WTC11 (cell line): ENCODE data around the gene ZDHHC24. TPM values are rescaled to one million over a fixed set of nuclear protein-coding genes. Genes with fewer than 3 reads are reported as not detected.

ENCODE experiments used
- ATAC-seq: fragments of 200-7000 bp; cut with Tn5 transposase; 2 replicates; pipeline ENCODE4 v1.10.0; 2021; ENCODE audit warnings: mild to moderate bottlenecking, moderate library complexity
- CTCF ChIA-PET: fragments of 300-600 bp; sonication (Branson Sonifier 250); formaldehyde crosslinking; loops from one replicate; lab custom pipeline; 2021; ENCODE audit warnings: antibody characterized with exemption; lab: Charles Lee
- POLR2A ChIA-PET: fragments of 350-600 bp; sonication (Branson Sonifier 250); formaldehyde crosslinking; loops from one replicate; lab custom pipeline; 2021; ENCODE audit warnings: antibody characterized with exemption; lab: Charles Lee
- DNase-seq: peaks from one replicate; pipeline ENCODE4 v3.0.0; 2021; ENCODE audit warnings: low spot score
- H3K27ac Mint-ChIP-seq: 2 replicates; pipeline ENCODE4 v1.8.0; 2021; ENCODE audit warnings: mixed read lengths
- H3K27me3 Mint-ChIP-seq: 2 replicates; pipeline ENCODE4 v1.8.0; 2021; ENCODE audit warnings: low read depth, mild to moderate bottlenecking, moderate library complexity, mixed read lengths
- H3K36me3 Mint-ChIP-seq: 2 replicates; pipeline ENCODE4 v1.8.0; 2021; ENCODE audit warnings: mixed read lengths
- H3K4me1 Mint-ChIP-seq: 2 replicates; pipeline ENCODE4 v1.8.0; 2022; ENCODE audit warnings: mixed read lengths
- H3K4me3 Mint-ChIP-seq: 2 replicates; pipeline ENCODE4 v1.8.0; 2021; ENCODE audit warnings: mild to moderate bottlenecking, moderate library complexity, mixed read lengths
- H3K9me3 Mint-ChIP-seq: 2 replicates; pipeline ENCODE4 v1.8.0; 2021; ENCODE audit warnings: mixed read lengths
- AFF4 ChIP-seq: sonication (generic); formaldehyde crosslinking; IDR thresholded peaks from 2 replicates; pipeline ENCODE4 v1.8.1; 2023; ENCODE audit warnings: mild to moderate bottlenecking, missing genetic modification reagents, borderline replicate concordance
- CBFB ChIP-seq: sonication (generic); formaldehyde crosslinking; IDR thresholded peaks from 2 replicates; pipeline ENCODE4 v1.8.1; 2022; ENCODE audit warnings: mild to moderate bottlenecking, low read depth, missing genetic modification reagents
- CTCF ChIP-seq: fragments of 200-600 bp; IDR thresholded peaks from 2 replicates; pipeline ENCODE4 v1.8.0; 2022; ENCODE audit warnings: antibody characterized with exemption
- ERG ChIP-seq: fragments of 250-450 bp; sonication (Bioruptor Pico); IDR thresholded peaks from 2 replicates; pipeline ENCODE4 v1.8.0; 2021; ENCODE audit warnings: mild to moderate bottlenecking
- ETV6 ChIP-seq: sonication (generic); formaldehyde crosslinking; IDR thresholded peaks from 2 replicates; pipeline ENCODE4 v1.8.1; 2022; ENCODE audit warnings: mild to moderate bottlenecking, missing genetic modification reagents
- FOXP1 ChIP-seq: sonication (generic); formaldehyde crosslinking; IDR thresholded peaks from 2 replicates; pipeline ENCODE4 v1.8.0; 2022; ENCODE audit warnings: missing genetic modification reagents, mild to moderate bottlenecking, moderate library complexity, borderline replicate concordance
- GTF2I ChIP-seq: fragments of 250-450 bp; sonication (Bioruptor Pico); conservative IDR thresholded peaks from 2 replicates; pipeline ENCODE4 v1.4.0; 2021; ENCODE audit warnings: mild to moderate bottlenecking
- JUN ChIP-seq: sonication (generic); formaldehyde crosslinking; IDR thresholded peaks from 2 replicates; pipeline ENCODE4 v1.8.0; 2023; ENCODE audit warnings: mild to moderate bottlenecking, missing genetic modification reagents
- KAT7 ChIP-seq: sonication (generic); formaldehyde crosslinking; IDR thresholded peaks from 2 replicates; pipeline ENCODE4 v1.8.1; 2023; ENCODE audit warnings: missing genetic modification reagents, mild to moderate bottlenecking, borderline replicate concordance
- MAX ChIP-seq: sonication (generic); formaldehyde crosslinking; IDR thresholded peaks from 2 replicates; pipeline ENCODE4 v1.8.0; 2022; ENCODE audit warnings: mild to moderate bottlenecking, missing genetic modification reagents
- OVOL2 ChIP-seq: fragments of 250-450 bp; sonication (Bioruptor Pico); IDR thresholded peaks from 2 replicates; pipeline ENCODE4 v1.9.0; 2021; ENCODE audit warnings: mild to moderate bottlenecking, borderline replicate concordance
- SMAD3 ChIP-seq: sonication (generic); formaldehyde crosslinking; IDR thresholded peaks from 2 replicates; pipeline ENCODE4 v1.8.0; 2022; ENCODE audit warnings: missing genetic modification reagents, mild to moderate bottlenecking, borderline replicate concordance
- SMAD4 ChIP-seq: sonication (generic); formaldehyde crosslinking; IDR thresholded peaks from 2 replicates; pipeline ENCODE4 v1.8.0; 2022; ENCODE audit warnings: mild to moderate bottlenecking, missing genetic modification reagents
- ZNF281 ChIP-seq: sonication (generic); formaldehyde crosslinking; IDR thresholded peaks from 2 replicates; pipeline ENCODE4 v1.8.0; 2023; ENCODE audit warnings: mild to moderate bottlenecking, missing genetic modification reagents
- total RNA-seq: library from RNA; stranded (reverse); gene quantifications from 3 replicates; pipeline ENCODE4 v1.2.3, GENCODE V29; 2021
- TF ChIP-seq, protein P1 (sequence below): sonication (generic); formaldehyde crosslinking; IDR thresholded peaks from 2 replicates; pipeline ENCODE4 v1.8.0; 2022; ENCODE audit warnings: mild to moderate bottlenecking, missing genetic modification reagents
- TF ChIP-seq, protein P2 (sequence below): sonication (generic); formaldehyde crosslinking; IDR thresholded peaks from 2 replicates; pipeline ENCODE4 v1.8.1; 2023; ENCODE audit warnings: mild to moderate bottlenecking, missing genetic modification reagents, moderate library complexity
- TF ChIP-seq, protein P3 (sequence below): sonication (generic); formaldehyde crosslinking; IDR thresholded peaks from 2 replicates; pipeline ENCODE4 v1.8.1; 2022; ENCODE audit warnings: missing genetic modification reagents, borderline replicate concordance
- TF ChIP-seq, protein P4 (sequence below): sonication (generic); formaldehyde crosslinking; IDR thresholded peaks from 2 replicates; pipeline ENCODE4 v1.8.1; 2022; ENCODE audit warnings: mild to moderate bottlenecking, moderate library complexity, missing genetic modification reagents
- TF ChIP-seq, protein P5 (sequence below): sonication (generic); formaldehyde crosslinking; IDR thresholded peaks from 2 replicates; pipeline ENCODE4 v1.8.0; 2022; ENCODE audit warnings: mild to moderate bottlenecking, missing genetic modification reagents

ZDHHC24 gene
- total RNA-seq, 1 experiment from 2014 or later = 14.8 TPM

DNA sequence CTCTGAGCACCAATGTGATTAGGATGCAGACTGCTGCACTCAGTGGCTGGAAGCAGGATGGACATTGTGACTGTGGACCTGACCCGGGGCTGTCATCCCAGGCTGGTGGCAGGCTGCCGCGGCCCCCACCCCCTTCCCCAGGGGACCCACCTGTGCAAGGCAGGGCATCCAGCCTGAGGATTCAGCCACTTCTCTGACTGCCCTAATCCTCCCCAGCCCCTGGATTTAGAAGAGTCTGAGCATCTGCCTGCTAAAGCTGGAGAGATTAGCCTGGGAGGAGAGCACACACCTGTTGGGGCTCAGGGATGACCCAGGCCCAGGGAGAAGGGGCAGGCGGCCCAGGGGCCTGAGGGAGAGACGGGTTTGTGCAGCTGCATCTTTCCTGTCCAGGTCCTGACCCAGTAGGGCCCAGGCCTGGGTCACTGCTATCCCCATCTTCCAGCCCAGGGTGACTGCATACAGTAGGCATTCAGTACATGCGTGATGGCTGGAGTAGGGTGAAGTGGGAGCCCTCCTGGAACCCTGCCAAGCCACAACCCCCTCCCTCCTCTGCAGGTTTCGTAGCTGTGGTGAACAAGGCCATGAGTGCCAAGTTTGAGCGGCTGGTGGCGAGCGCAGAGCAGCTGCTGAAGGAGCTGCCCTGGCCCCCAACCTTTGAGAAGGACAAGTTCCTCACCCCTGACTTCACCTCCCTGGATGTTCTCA is 53.5 kb downstream of the ZDHHC24 start:
- Mint-ChIP-seq H3K9me3 (no peaks in the 10 kb centered on the region), H3K27me3 (no peaks in the 10 kb centered on the region), H3K27ac (peak overlapping the region; percentile 41; the same call in 1 of the 2 replicates), H3K4me3 (no peak overlapping the region), H3K36me3 (peaks cover 22% of the 10 kb centered on the region), H3K4me1 (peaks cover 6% of the 10 kb centered on the region)
- ChIA-PET POLR2A (no interaction called here), CTCF (interaction anchor here (0.6 to 3.6 kb wide), 30 partner anchors 8 to 364 kb away, joined by 3 to 47 read pairs (median 6); partner anchors contain the start of genes ACTN3, BBS1, DPP3 and MRPL11)
- DNase-seq (no peak), ATAC-seq (no peak)
- no peak for TF ChIP-seq ETV6
- no peak for TF ChIP-seq SMAD3 (CRISPR knock-in tag)
- TF ChIP-seq, protein P1, sequence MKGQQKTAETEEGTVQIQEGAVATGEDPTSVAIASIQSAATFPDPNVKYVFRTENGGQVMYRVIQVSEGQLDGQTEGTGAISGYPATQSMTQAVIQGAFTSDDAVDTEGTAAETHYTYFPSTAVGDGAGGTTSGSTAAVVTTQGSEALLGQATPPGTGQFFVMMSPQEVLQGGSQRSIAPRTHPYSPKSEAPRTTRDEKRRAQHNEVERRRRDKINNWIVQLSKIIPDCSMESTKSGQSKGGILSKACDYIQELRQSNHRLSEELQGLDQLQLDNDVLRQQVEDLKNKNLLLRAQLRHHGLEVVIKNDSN (CRISPR knock-in tag) = no peak
- TF ChIP-seq CBFB (CRISPR knock-in tag) = no peak
- no peak for TF ChIP-seq OVOL2 (CRISPR knock-in tag)
- no peak for TF ChIP-seq GTF2I
- TF ChIP-seq ERG (CRISPR knock-in tag) = no peak
- no peak for TF ChIP-seq AFF4 (CRISPR knock-in tag)
- TF ChIP-seq, protein P2, sequence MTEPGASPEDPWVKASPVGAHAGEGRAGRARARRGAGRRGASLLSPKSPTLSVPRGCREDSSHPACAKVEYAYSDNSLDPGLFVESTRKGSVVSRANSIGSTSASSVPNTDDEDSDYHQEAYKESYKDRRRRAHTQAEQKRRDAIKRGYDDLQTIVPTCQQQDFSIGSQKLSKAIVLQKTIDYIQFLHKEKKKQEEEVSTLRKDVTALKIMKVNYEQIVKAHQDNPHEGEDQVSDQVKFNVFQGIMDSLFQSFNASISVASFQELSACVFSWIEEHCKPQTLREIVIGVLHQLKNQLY (CRISPR knock-in tag) = no peak
- no peak for TF ChIP-seq FOXP1
- no peak for TF ChIP-seq MAX
- TF ChIP-seq, protein P3, sequence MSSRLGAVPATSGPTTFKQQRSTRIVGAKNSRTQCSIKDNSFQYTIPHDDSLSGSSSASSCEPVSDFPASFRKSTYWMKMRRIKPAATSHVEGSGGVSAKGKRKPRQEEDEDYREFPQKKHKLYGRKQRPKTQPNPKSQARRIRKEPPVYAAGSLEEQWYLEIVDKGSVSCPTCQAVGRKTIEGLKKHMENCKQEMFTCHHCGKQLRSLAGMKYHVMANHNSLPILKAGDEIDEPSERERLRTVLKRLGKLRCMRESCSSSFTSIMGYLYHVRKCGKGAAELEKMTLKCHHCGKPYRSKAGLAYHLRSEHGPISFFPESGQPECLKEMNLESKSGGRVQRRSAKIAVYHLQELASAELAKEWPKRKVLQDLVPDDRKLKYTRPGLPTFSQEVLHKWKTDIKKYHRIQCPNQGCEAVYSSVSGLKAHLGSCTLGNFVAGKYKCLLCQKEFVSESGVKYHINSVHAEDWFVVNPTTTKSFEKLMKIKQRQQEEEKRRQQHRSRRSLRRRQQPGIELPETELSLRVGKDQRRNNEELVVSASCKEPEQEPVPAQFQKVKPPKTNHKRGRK (CRISPR knock-in tag) = no peak
- no peak for TF ChIP-seq JUN (CRISPR knock-in tag)
- no peak for TF ChIP-seq SMAD4
- TF ChIP-seq, protein P4, sequence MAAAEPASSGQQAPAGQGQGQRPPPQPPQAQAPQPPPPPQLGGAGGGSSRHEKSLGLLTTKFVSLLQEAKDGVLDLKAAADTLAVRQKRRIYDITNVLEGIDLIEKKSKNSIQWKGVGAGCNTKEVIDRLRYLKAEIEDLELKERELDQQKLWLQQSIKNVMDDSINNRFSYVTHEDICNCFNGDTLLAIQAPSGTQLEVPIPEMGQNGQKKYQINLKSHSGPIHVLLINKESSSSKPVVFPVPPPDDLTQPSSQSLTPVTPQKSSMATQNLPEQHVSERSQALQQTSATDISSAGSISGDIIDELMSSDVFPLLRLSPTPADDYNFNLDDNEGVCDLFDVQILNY (CRISPR knock-in tag) = no peak
- TF ChIP-seq, protein P5, sequence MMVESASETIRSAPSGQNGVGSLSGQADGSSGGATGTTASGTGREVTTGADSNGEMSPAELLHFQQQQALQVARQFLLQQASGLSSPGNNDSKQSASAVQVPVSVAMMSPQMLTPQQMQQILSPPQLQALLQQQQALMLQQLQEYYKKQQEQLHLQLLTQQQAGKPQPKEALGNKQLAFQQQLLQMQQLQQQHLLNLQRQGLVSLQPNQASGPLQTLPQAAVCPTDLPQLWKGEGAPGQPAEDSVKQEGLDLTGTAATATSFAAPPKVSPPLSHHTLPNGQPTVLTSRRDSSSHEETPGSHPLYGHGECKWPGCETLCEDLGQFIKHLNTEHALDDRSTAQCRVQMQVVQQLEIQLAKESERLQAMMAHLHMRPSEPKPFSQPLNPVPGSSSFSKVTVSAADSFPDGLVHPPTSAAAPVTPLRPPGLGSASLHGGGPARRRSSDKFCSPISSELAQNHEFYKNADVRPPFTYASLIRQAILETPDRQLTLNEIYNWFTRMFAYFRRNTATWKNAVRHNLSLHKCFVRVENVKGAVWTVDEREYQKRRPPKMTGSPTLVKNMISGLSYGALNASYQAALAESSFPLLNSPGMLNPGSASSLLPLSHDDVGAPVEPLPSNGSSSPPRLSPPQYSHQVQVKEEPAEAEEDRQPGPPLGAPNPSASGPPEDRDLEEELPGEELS (CRISPR knock-in tag) = no peak
- no peak for TF ChIP-seq KAT7
- TF ChIP-seq CTCF = no peak
- TF ChIP-seq ZNF281 (CRISPR knock-in tag) = no peak
